ENCODE measurements around the gene ALG13. TPM values are rescaled to one million over a fixed set of nuclear protein-coding genes. Genes with fewer than 3 reads are reported as not detected.

Gene ALG13
- total RNA-seq, 1 experiment from 2014 or later = 50.1 TPM

DNA sequence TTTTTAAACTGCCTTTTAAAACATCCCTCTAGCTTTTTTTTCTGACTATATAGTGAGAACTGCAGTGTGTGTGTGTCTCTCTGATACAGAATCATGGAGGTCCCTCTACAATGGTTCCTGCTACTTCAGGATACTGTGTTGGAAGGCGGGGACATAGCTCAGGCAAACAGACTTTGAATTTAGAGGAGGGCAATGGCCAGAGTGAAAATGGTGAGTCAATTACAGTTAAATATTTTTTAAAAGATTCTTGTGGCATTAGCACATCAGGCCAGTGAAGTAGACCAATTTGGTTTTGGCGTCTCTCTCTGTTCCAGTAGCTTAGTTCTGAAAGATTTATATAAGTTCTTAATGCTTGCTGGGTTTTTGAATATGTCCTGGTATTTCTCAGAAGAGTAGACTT is 47.1 kb downstream of the ALG13 start:
- no peaks in the 10 kb centered on the region for H3K9me3 Mint-ChIP-seq (ENCODE audit: low read depth, unreplicated experiment)
- CTCF ChIA-PET = no interaction called here
- no TSS peak for BruUV-seq (replicated peaks)
- no peaks in the 10 kb centered on the region for H3K27me3 Mint-ChIP-seq (ENCODE audit: unreplicated experiment)
- no peak for DNase-seq
- no peak overlapping the region for H3K27ac Mint-ChIP-seq (ENCODE audit: unreplicated experiment)
- intact Hi-C loops (cut with micrococcal nuclease; ENCODE audit: unreplicated experiment) = loop anchor here (10.0 kb wide), 1 partner anchor 137 kb away; no protein-coding TSS in a partner anchor
- no peaks in the 10 kb centered on the region for H3K36me3 Mint-ChIP-seq (ENCODE audit: insufficient read depth, unreplicated experiment)
- TF ChIP-seq, protein P1, sequence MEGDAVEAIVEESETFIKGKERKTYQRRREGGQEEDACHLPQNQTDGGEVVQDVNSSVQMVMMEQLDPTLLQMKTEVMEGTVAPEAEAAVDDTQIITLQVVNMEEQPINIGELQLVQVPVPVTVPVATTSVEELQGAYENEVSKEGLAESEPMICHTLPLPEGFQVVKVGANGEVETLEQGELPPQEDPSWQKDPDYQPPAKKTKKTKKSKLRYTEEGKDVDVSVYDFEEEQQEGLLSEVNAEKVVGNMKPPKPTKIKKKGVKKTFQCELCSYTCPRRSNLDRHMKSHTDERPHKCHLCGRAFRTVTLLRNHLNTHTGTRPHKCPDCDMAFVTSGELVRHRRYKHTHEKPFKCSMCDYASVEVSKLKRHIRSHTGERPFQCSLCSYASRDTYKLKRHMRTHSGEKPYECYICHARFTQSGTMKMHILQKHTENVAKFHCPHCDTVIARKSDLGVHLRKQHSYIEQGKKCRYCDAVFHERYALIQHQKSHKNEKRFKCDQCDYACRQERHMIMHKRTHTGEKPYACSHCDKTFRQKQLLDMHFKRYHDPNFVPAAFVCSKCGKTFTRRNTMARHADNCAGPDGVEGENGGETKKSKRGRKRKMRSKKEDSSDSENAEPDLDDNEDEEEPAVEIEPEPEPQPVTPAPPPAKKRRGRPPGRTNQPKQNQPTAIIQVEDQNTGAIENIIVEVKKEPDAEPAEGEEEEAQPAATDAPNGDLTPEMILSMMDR (IDR thresholded peaks at IDR 0.05; ENCODE audit: unreplicated experiment) = no peak
- H3K4me3 Mint-ChIP-seq (ENCODE audit: low read depth, unreplicated experiment) = no peak overlapping the region
- no peaks in the 10 kb centered on the region for H3K4me1 Mint-ChIP-seq (ENCODE audit: low read depth, unreplicated experiment)

DNA sequence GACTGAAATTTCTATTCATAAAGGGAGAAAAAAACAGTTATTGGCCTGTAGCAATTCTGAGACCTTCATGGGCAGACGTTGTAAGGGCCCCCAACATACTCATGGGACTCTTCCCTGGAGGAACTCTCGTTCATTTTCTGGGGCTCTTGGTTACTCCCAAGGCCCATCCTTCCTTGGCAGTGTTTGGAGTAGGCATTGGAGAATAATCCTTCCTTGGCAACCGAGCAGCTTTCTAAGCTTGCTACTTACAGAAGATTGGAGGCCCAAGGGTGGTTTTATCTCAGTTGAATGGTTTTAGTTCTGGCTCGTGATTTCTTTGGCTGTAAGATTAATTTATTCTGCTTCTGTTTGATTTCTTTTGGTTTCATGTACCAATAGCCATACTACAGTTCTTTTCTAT is 50.4 kb downstream of the ALG13 start:
- Mint-ChIP-seq H3K4me3 (ENCODE audit: low read depth, unreplicated experiment) (no peak overlapping the region), H3K27me3 (ENCODE audit: unreplicated experiment) (no peaks in the 10 kb centered on the region), H3K4me1 (ENCODE audit: low read depth, unreplicated experiment) (no peaks in the 10 kb centered on the region), H3K27ac (ENCODE audit: unreplicated experiment) (no peak overlapping the region), H3K36me3 (ENCODE audit: insufficient read depth, unreplicated experiment) (peaks cover 5% of the 10 kb centered on the region), H3K9me3 (ENCODE audit: low read depth, unreplicated experiment) (no peaks in the 10 kb centered on the region)
- CTCF ChIA-PET = no interaction called here
- TF ChIP-seq, protein P1 (IDR thresholded peaks at IDR 0.05; ENCODE audit: unreplicated experiment) = no peak
- DNase-seq = no peak
- no TSS peak for BruUV-seq (replicated peaks)
- intact Hi-C loops (cut with micrococcal nuclease; ENCODE audit: unreplicated experiment) = no loop called here

DNA sequence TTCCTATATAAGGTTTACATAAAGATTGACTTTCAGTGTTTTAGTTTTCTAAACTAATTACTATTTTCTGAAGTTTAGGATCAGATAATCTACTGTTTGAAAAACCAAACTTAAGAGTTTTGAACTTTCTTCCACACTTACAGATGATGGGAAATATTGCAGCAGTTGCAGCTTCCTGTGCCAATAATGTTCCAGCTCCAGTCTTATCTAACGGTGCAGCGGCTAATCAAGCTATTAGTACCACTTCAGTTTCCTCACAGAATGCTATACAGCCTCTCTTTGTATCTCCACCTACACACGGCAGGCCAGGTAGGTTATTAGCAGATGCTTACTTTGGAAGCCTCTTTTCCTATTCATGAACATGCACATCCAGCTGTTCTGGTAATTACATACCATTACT is 55.6 kb downstream of the ALG13 start:
- DNase-seq = no peak
- H3K4me3 Mint-ChIP-seq (ENCODE audit: low read depth, unreplicated experiment) = no peak overlapping the region
- intact Hi-C loops (cut with micrococcal nuclease; ENCODE audit: unreplicated experiment) = no loop called here
- no peaks in the 10 kb centered on the region for H3K27me3 Mint-ChIP-seq (ENCODE audit: unreplicated experiment)
- H3K4me1 Mint-ChIP-seq (ENCODE audit: low read depth, unreplicated experiment) = no peaks in the 10 kb centered on the region
- no TSS peak for BruUV-seq (replicated peaks)
- CTCF ChIA-PET = interaction anchor here (0.8 kb wide), 1 partner anchor 14 kb away, joined by 3 read pairs; no protein-coding TSS in a partner anchor
- H3K9me3 Mint-ChIP-seq (ENCODE audit: low read depth, unreplicated experiment) = no peaks in the 10 kb centered on the region
- H3K27ac Mint-ChIP-seq (ENCODE audit: unreplicated experiment) = no peak overlapping the region
- TF ChIP-seq, protein P1 (IDR thresholded peaks at IDR 0.05; ENCODE audit: unreplicated experiment) = no peak
- H3K36me3 Mint-ChIP-seq (ENCODE audit: insufficient read depth, unreplicated experiment) = peaks cover 12% of the 10 kb centered on the region

DNA sequence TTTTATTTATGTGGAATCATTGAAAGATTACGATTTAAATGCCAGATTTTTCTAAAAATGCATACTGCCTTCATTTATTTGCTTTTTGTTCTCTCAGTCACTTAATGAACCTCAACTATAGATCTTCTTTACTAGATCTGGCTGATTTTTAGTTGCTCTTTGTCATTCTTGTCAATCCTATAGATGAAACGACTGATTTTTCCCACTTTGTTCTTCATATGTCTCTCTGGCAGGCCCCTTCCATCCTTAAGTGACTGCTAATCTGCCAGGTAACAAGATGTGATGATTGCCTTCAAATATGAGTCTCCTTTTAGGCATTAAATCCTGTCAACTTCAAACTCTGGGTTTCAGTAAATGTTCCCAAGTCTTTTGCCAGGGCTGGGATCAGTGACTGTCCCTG is 61.0 kb downstream of the ALG13 start:
- no TSS peak for BruUV-seq (replicated peaks)
- Mint-ChIP-seq H3K36me3 (ENCODE audit: insufficient read depth, unreplicated experiment) (peaks cover 7% of the 10 kb centered on the region), H3K27me3 (ENCODE audit: unreplicated experiment) (no peaks in the 10 kb centered on the region), H3K4me1 (ENCODE audit: low read depth, unreplicated experiment) (no peaks in the 10 kb centered on the region), H3K9me3 (ENCODE audit: low read depth, unreplicated experiment) (no peaks in the 10 kb centered on the region), H3K27ac (ENCODE audit: unreplicated experiment) (no peak overlapping the region), H3K4me3 (ENCODE audit: low read depth, unreplicated experiment) (no peak overlapping the region)
- CTCF ChIA-PET = interaction anchor here (0.7 kb wide), 1 partner anchor 298 kb away, joined by 4 read pairs; no protein-coding TSS in a partner anchor
- intact Hi-C loops (cut with micrococcal nuclease; ENCODE audit: unreplicated experiment) = no loop called here
- no peak for DNase-seq
- TF ChIP-seq, protein P1 (IDR thresholded peaks at IDR 0.05; ENCODE audit: unreplicated experiment) = no peak

All from Calu3 (cell line).